GM18498 (cell line): Measurements from ENCODE around the gene IL20RB.
"Not testable (repeated sequence)": the region's sequence is repeated elsewhere in the genome, so short reads cannot be mapped to it uniquely, and the experiment has no call there.

Experiments used
- ATAC-seq: cut with Tn5 transposase; IDR thresholded peaks from one replicate; pipeline ENCODE4 v1.9.1; 2021; ENCODE audit warnings: mild to moderate bottlenecking, moderate library complexity; ENCODE audit not compliant: unreplicated experiment

The IL20RB gene

GRCh38 chr3:136943436-136943835, 14.3 kb upstream of the IL20RB start:
- no peak for ATAC-seq

- ATAC-seq: no peak
Measured at GRCh38 chr3:136946978-136947377, 10.8 kb upstream of the IL20RB start.

- no peak for ATAC-seq
Measured at GRCh38 chr3:136947477-136947876, 10.3 kb upstream of the IL20RB start.

DNA sequence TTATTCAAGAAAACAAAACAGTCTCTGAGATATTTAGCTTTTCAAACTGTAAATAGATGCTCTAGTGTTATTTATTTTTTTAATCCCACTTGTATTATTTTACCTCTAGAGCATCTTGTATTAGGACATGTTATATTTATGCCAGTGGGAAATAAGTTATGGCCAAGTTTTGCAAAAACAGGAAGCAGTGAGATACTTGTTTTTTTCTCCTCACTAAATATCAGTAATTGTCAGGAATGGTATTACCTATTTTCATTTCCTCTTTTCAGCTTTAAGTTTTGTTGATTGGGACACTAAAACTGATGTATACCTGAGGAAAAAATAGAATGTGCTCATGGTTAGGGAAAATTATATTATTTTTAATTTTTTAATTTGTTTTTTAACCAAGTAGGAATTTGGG, 8.6 kb upstream of the IL20RB start:
- no peak for ATAC-seq

- no peak for ATAC-seq
Measured at GRCh38 chr3:136949708-136950107, 8.1 kb upstream of the IL20RB start.

DNA sequence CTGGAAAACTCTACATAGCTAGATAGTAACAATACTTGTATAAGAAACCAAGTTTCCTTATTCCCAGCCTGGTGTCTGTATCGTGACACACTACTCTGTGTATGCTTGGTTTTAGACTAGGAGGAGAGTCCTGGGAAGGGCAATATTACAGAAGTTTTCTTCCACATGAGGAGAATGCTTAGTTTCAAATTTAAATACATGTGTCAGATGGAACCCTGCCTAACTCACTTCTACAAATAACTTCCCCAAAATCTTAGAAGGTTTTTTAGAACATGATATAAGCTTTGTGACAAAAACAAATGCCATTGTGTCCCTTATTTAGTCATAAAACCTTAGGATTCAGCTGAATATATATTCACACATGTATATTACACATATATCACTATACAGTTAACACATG, 7.2 kb upstream of the IL20RB start:
- no peak for ATAC-seq

DNA sequence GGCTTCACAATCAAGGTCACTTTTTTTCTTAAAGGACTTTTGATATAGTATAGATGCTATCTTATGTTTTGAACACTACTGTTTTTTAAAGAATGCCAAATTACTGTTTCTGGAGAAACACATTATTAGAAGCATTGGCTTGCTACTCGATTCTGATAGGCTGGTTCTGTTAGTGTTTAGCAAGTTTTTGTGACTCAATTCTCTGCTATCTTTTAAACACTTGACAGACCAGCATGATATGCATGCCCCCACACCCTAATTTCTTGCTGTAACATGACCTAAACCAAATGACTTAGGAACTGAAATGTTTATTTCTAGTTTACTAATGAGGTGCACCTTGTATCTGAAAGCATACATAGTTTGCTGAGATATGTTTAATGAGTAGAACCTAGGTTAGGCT, 5.5 kb upstream of the IL20RB start:
- no peak for ATAC-seq

DNA sequence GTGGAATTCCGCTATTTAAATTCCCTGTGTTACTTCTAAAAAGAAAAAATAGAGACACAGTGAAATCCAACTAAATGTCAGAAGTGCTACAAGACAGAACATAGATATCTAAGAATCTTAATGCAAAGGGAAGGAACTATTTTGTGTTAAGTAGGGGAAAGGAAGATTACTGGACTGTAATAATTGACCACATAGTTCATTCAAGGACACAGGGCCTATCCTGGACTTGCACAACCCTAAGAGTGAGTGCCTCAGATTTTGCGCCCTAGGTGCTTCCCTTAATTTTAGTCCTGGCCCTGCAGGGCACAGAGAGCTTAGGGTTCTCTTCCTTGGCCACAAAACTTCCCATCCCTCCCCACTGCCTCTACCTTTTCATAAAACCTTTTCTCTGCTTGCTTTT, 3.5 kb upstream of the IL20RB start:
- ATAC-seq: no peak

DNA sequence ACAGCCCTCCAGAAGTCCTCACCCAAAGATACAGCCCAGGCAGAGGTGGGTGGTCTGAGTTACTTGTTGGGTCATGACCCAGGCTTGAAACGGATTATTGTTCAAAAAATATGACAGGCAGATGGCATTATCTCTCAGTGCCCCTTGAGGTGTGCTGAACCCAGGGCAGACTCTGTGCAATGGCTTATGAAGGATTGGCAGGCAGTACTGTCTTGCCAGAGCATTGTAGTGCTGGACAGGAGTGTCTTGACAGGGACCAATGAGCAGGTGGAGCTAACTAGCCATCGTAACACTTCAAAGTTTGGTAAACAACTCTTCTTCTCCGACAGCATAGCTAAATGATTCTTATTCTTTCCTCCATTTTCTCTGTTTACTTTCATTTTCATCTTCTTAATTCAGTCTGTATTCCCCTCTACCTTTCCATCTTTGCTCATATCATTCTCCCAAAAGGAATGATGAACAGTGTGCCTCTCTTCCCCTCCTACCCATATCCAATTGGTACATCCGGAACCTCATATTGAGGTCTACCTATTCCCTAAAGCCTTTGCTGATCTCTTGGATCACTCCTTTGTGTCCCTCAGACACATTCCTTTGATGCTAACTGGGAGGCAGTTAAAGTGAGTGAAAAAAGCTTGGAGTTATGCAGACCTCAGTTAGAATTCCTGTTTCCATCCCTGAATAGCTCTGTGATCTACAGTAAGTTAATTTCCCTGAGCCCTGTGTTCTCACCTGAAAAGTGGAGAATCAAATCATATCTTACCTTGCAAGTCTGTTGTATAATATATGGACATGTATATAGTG, 2.6 kb upstream of the IL20RB start:
- ATAC-seq: no peak

DNA sequence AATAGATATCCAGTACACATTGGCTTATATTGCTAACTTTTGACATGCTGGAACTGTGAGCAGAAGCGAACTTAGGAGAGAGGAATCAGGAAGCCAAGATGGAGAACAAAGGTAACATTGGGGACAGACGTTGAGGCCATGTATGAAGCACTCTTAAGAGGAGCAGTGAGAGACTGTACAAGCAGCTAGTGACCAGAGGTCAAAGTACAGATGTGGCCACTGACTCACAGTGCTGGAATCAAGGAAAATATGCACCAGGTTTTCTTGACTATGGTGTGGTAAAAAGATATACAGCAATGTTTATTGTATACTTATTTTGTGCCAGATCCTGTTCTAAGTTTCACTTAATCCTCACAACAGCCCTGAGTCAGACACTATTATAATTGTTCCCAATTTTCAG, 2.0 kb upstream of the IL20RB start:
- ATAC-seq: no peak

DNA sequence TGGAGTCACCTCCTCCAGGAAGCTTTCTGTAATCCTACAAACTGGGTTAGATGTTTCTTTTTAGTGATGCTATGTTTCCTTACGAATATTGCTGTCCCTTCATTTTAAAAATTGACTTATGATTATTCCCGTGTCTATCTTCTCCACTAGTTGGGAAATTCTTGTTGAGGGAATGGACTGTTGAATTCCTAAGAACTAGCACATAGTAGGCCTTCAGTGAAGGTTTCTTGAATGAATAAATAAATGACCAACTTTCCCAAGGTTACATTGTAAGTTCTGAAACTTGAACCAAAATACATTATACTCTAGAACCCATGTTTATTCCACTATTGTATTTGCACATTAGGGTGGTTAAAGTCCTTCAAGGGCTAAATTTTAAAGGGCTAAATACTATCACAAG, 812 bp upstream of the IL20RB start:
- ATAC-seq: no peak

GRCh38 chr3:136958939-136959338, 1.2 kb downstream of the IL20RB start:
- ATAC-seq: no peak

- no peak for ATAC-seq
Measured at GRCh38 chr3:136959599-136959998, 1.8 kb downstream of the IL20RB start.

- ATAC-seq: no peak
Measured at GRCh38 chr3:136960838-136961836, 3.4 kb downstream of the IL20RB start.

DNA sequence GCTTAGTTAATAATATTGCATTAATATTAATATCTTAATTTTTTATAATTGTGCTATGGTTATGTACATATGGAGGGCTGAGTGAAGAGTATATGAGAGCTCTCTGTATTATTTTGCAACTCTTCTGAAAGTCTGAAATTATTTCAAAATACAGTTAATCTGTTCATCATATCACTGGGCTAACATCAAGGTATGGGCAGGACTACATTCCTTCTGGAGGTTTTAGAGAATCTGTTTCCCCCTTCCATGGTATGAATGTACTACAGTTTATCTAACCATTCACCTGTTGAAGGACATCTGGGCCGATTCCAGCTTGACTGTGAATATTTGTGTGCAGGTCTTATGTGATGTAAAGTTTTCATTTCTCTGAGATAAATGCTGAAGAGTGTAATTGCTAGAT, 5.1 kb downstream of the IL20RB start:
- ATAC-seq: no peak

DNA sequence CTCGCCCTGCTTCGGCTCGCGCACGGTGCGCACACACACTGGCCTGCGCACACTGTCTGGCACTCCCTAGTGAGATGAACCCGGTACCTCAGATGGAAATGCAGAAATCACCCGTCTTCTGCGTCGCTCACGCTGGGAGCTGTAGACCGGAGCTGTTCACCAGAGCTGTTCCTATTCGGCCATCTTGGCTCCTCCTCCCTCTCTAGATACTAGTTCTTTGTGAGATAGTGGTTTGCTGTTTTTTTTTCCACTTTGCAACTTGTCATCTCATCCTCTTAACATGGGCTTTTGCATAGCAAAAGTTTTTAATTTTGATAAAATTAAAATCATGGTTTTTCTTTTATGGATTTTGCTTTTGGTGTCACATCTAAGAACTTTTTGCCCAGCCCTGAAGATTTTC, 11.8 kb downstream of the IL20RB start:
- not testable (repeated sequence) for ATAC-seq

- no peak for ATAC-seq
Measured at GRCh38 chr3:136973352-136973751, 15.6 kb downstream of the IL20RB start.

GRCh38 chr3:136974670-136975069, 16.9 kb downstream of the IL20RB start:
- ATAC-seq: no peak

- no peak for ATAC-seq
Measured at GRCh38 chr3:136979204-136979603, 21.4 kb downstream of the IL20RB start.

DNA sequence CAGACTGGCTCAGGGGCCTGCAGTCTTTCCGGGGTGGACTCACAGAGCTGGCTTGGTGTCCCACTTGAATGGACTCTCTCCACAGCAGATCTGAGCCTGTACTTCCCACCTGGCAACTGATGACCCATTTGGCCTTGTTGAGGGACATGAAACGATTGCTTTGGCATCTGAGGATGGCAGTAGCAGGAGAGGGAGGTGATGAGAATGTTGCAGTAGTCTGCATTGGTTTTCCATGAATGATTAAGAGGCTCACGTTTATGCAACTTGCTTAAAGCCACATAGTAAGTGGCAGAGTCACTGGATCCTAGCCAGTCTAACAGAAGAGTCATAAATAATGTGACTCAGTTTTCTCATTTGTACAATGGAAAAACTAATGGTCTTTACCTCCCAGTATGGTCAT, 21.9 kb downstream of the IL20RB start:
- ATAC-seq: no peak

- no peak for ATAC-seq
Measured at GRCh38 chr3:136982033-136982432, 24.2 kb downstream of the IL20RB start.
